ENCODE data around the gene COL10A1. TPM values are rescaled to one million over a fixed set of nuclear protein-coding genes. Genes with fewer than 3 reads are reported as not detected.

Gene COL10A1
- total and polyA plus RNA-seq, 2 of the 4 experiments (the other 2 are of a cell fraction) = 0.05 TPM; not detected in 1

- no peak overlapping the region for H2BK15ac ChIP-seq (ENCODE audit: low read depth, low read length)
- peaks cover 6 to 8% of the 10 kb centered on the region in 2 experiments; a peak in 3 of 4 replicates for H3K79me1 ChIP-seq (ENCODE audit: low read depth in 1 of 2, low read length in 2 of 2)
- H2BK5ac ChIP-seq (ENCODE audit: low read depth, low read length, poor library complexity, severe bottlenecking) = no peak overlapping the region
- no peaks in the 10 kb centered on the region for H3K36me3 ChIP-seq (ENCODE audit: control insufficient read depth, insufficient read depth, low read length)
- no peaks in the 10 kb centered on the region for H4K20me1 ChIP-seq (ENCODE audit: insufficient read depth, low read length)
- no peak overlapping the region for H3K18ac ChIP-seq (ENCODE audit: low read depth, low read length)
- ChIA-PET POLR2A (ENCODE audit: unreplicated experiment) (no interaction called here), CTCF (interaction anchor here (0.8 to 1.8 kb wide), 2 partner anchors 78 to 85 kb away, joined by 4 to 13 read pairs; no protein-coding TSS in a partner anchor)
- H3K4me3 ChIP-seq (ENCODE audit: insufficient read depth, low read depth, low read length) = no peak overlapping the region
- BruUV-seq (replicated peaks) = no TSS peak
- H3K9me3 ChIP-seq (ENCODE audit: control insufficient read depth, insufficient read depth, low read length) = peaks cover 4% of the 10 kb centered on the region
- in situ Hi-C loops (cut with MboI; ENCODE audit: low sequenced_read_pairs) (loop anchor here (5.0 kb wide), 1 partner anchor 85 kb away; no protein-coding TSS in a partner anchor), dilution Hi-C loops (cut with HindIII; ENCODE audit: low sequenced_read_pairs, unreplicated experiment) (no loop called here), intact Hi-C loops (cut with micrococcal nuclease) (loop anchor here (1.0 to 10.0 kb wide), 4 partner anchors 86 to 1352 kb away; no protein-coding TSS in a partner anchor)
- no peak overlapping the region for H3K9ac ChIP-seq (ENCODE audit: low read depth, low read length)
- no peak overlapping the region for H3K14ac ChIP-seq (replicated peaks; ENCODE audit: low read depth, low read length)
- H4K8ac ChIP-seq (ENCODE audit: low read depth in 2 of 2, low read length in 2 of 2) = no peak overlapping the region
- H3K4me1 ChIP-seq (ENCODE audit: control insufficient read depth, insufficient read depth, low read length) = peaks cover 2% of the 10 kb centered on the region
- H2AK9ac ChIP-seq (replicated peaks; ENCODE audit: low read depth, low read length, poor library complexity) = no peak overlapping the region
- no CpG with 5 or more reads among the region's 2 CpGs for WGBS, 2 experiments (ENCODE audit: extremely low coverage in 2 of 2, insufficient read length in 1 of 2)
- H4K5ac ChIP-seq (ENCODE audit: low read depth, low read length) = no peak overlapping the region
- DNase-seq (peak; percentile 44), ATAC-seq (ENCODE audit: low read depth) (no peak)
- H3K4ac ChIP-seq (ENCODE audit: low read depth, low read length) = no peak overlapping the region
- no peak overlapping the region for H4K91ac ChIP-seq (ENCODE audit: insufficient read depth, low read depth, low read length)
- H2BK120ac ChIP-seq (ENCODE audit: low read depth, low read length) = no peak overlapping the region
- no peaks in the 10 kb centered on the region for H3K9me1 ChIP-seq (ENCODE audit: insufficient read depth, low read length)
- no peak overlapping the region for H2AFZ ChIP-seq (replicated peaks; ENCODE audit: low read length, poor library complexity)
- H2BK20ac ChIP-seq (ENCODE audit: low read depth, low read length) = no peak overlapping the region
- no peak overlapping the region for H3K27ac ChIP-seq (ENCODE audit: insufficient read depth, low read length)
- H2AK5ac ChIP-seq (ENCODE audit: low read depth, low read length) = no peak overlapping the region
- no peak overlapping the region for H3K56ac ChIP-seq (ENCODE audit: extremely low read depth, insufficient read depth, low read length)
- H3K27me3 ChIP-seq (ENCODE audit: control insufficient read depth, insufficient read depth, low read length) = no peaks in the 10 kb centered on the region
- H3K4me2 ChIP-seq (ENCODE audit: low read depth, low read length) = no peak overlapping the region
- TF ChIP-seq RAD21 (IDR thresholded peaks at IDR 0.05; ENCODE audit: low read length) = peak; percentile 66
- TF ChIP-seq ELK1 (IDR thresholded peaks at IDR 0.05; ENCODE audit: borderline replicate concordance, low read depth, low read length) = no peak
- TF ChIP-seq SMC3 (IDR thresholded peaks at IDR 0.05; ENCODE audit: low read depth, low read length) = peak; percentile 54
- no peak for TF ChIP-seq CHD1 (IDR thresholded peaks at IDR 0.05; ENCODE audit: low read depth, low read length)
- TF ChIP-seq BHLHE40 (IDR thresholded peaks at IDR 0.05; ENCODE audit: low read depth, low read length) = no peak
- no peak for TF ChIP-seq FOS (IDR thresholded peaks at IDR 0.05; ENCODE audit: low read depth, low read length)
- TF ChIP-seq USF2 (IDR thresholded peaks at IDR 0.05; ENCODE audit: low read depth, low read length) = no peak
- TF ChIP-seq CEBPB (IDR thresholded peaks at IDR 0.05; ENCODE audit: low read depth, low read length) = no peak
- TF ChIP-seq CTCF (conservative IDR thresholded peaks at IDR 0.05; ENCODE audit: low read depth, low read length) = peak; percentile 73
- TF ChIP-seq RFX5 (IDR thresholded peaks at IDR 0.05; ENCODE audit: low read depth, low read length) = no peak
- TF ChIP-seq RCOR1 (IDR thresholded peaks at IDR 0.05; ENCODE audit: insufficient replicate concordance, low read length) = no peak
- no peak overlapping the region for H3K23ac ChIP-seq (ENCODE audit: low read depth, low read length)
Observed at GRCh38 chr6:116096979-116097816, 28.7 kb downstream of the COL10A1 start.
